HEK293 (cell line): ENCODE data around the gene MYH16.

Source experiments
- CTCF ChIA-PET: fragments of 350-600 bp; formaldehyde crosslinking; extraction: SDS; loops from one replicate; lab custom pipeline; 2021; ENCODE audit warnings: antibody characterized with exemption; lab: Yijun Ruan, JAX
- POLR2A ChIA-PET: fragments of 300-600 bp; formaldehyde crosslinking; extraction: SDS; loops from one replicate; lab custom pipeline; 2020; ENCODE audit warnings: antibody characterized with exemption, inconsistent platforms; lab: Yijun Ruan, JAX
- H3K27ac ChIP-seq: fragments of 200-500 bp; sonication (Bioruptor generic); 2 replicates; pipeline ENCODE4 v1.5.1; 2014; ENCODE audit warnings: low read depth, low read length, control low read depth, inconsistent platforms; ENCODE audit errors: extremely low read depth
- H3K36me3 ChIP-seq, 2 experiments: fragments of 200-500 bp in 1 of 2; sonication (Bioruptor generic) in 1 of 2; 1 replicate in 1 of 2; 2 replicates in 1 of 2; pipeline ENCODE4 v1.5.1; 2014 to 2017; ENCODE audit warnings: inconsistent platforms in 2 of 2, low read length in 2 of 2; ENCODE audit not compliant: control insufficient read depth in 2 of 2, insufficient read depth in 1 of 2
- H3K4me1 ChIP-seq: fragments of 200-500 bp; sonication (Bioruptor generic); 2 replicates; pipeline ENCODE4 v1.5.1; 2014; ENCODE audit warnings: mild to moderate bottlenecking, low read length, inconsistent platforms; ENCODE audit not compliant: control insufficient read depth, insufficient read depth
- H3K4me3 ChIP-seq: 2 replicates; pipeline ENCODE4 v1.5.1; 2011; ENCODE audit warnings: low read depth, mild to moderate bottlenecking, control low read depth, low read length, moderate library complexity
- H3K9me3 ChIP-seq: fragments of 200-500 bp; sonication (Bioruptor generic); 2 replicates; pipeline ENCODE4 v1.5.1; 2014; ENCODE audit warnings: low read depth, low read length, inconsistent platforms; ENCODE audit not compliant: control insufficient read depth, insufficient read depth
- KLF8 ChIP-seq: fragments of 450-650 bp; formaldehyde crosslinking; IDR thresholded peaks from 2 replicates; pipeline ENCODE4 v1.5.1; 2016; ENCODE audit warnings: missing biosample characterization, missing genetic modification characterization
- RBAK ChIP-seq: fragments of 450-650 bp; formaldehyde crosslinking; IDR thresholded peaks from 2 replicates; pipeline ENCODE4 v1.5.1; 2016; ENCODE audit warnings: missing biosample characterization, missing genetic modification characterization
- REPIN1 ChIP-seq: fragments of 450-650 bp; formaldehyde crosslinking; IDR thresholded peaks from 2 replicates; pipeline ENCODE4 v1.5.1; 2017; ENCODE audit warnings: missing biosample characterization, missing genetic modification characterization, low read depth
- ZBTB17 ChIP-seq: fragments of 450-650 bp; formaldehyde crosslinking; IDR thresholded peaks from 2 replicates; pipeline ENCODE4 v1.5.1; 2016; ENCODE audit warnings: missing biosample characterization, missing genetic modification characterization
- ZBTB8A ChIP-seq: fragments of 450-650 bp; formaldehyde crosslinking; IDR thresholded peaks from 2 replicates; pipeline ENCODE4 v1.5.1; 2016; ENCODE audit warnings: missing biosample characterization, missing genetic modification characterization
- ZNF324 ChIP-seq: fragments of 450-650 bp; formaldehyde crosslinking; IDR thresholded peaks from 2 replicates; pipeline ENCODE4 v1.5.1; 2016; ENCODE audit warnings: missing biosample characterization, missing genetic modification characterization
- ZNF366 ChIP-seq: fragments of 450-650 bp; formaldehyde crosslinking; conservative IDR thresholded peaks from 2 replicates; pipeline ENCODE4 v1.5.1; 2016; ENCODE audit warnings: missing biosample characterization, missing genetic modification characterization
- ZNF394 ChIP-seq: fragments of 450-650 bp; formaldehyde crosslinking; IDR thresholded peaks from 2 replicates; pipeline ENCODE4 v1.5.1; 2016; ENCODE audit warnings: missing biosample characterization, missing genetic modification characterization, mild to moderate bottlenecking, moderate library complexity, borderline replicate concordance
- ZNF571 ChIP-seq: fragments of 450-650 bp; formaldehyde crosslinking; IDR thresholded peaks from 2 replicates; pipeline ENCODE4 v1.5.0; 2017; ENCODE audit warnings: missing biosample characterization, missing genetic modification characterization
- ZNF585B ChIP-seq: fragments of 450-650 bp; formaldehyde crosslinking; IDR thresholded peaks from 2 replicates; pipeline ENCODE4 v1.5.1; 2016; ENCODE audit warnings: missing biosample characterization, missing genetic modification characterization
- ZNF660 ChIP-seq: fragments of 450-650 bp; IDR thresholded peaks from 2 replicates; pipeline ENCODE4 v1.5.1; 2018; ENCODE audit warnings: missing biosample characterization, mild to moderate bottlenecking, missing genetic modification characterization
- ZNF707 ChIP-seq: fragments of 450-650 bp; formaldehyde crosslinking; IDR thresholded peaks from 2 replicates; pipeline ENCODE4 v1.5.1; 2016; ENCODE audit warnings: missing biosample characterization, missing genetic modification characterization
- ZNF768 ChIP-seq: fragments of 450-650 bp; formaldehyde crosslinking; IDR thresholded peaks from 2 replicates; pipeline ENCODE4 v1.5.1; 2018; ENCODE audit warnings: missing biosample characterization, mild to moderate bottlenecking, missing genetic modification characterization
- ZNF776 ChIP-seq: fragments of 450-650 bp; formaldehyde crosslinking; IDR thresholded peaks from 2 replicates; pipeline ENCODE4 v1.5.0; 2017; ENCODE audit warnings: missing biosample characterization, missing genetic modification characterization, borderline replicate concordance
- ZNF785 ChIP-seq: fragments of 450-650 bp; formaldehyde crosslinking; IDR thresholded peaks from 2 replicates; pipeline ENCODE4 v1.5.1; 2016; ENCODE audit warnings: missing biosample characterization, missing genetic modification characterization
- ZNF791 ChIP-seq: fragments of 450-650 bp; formaldehyde crosslinking; IDR thresholded peaks from 2 replicates; pipeline ENCODE4 v1.5.1; 2016; ENCODE audit warnings: missing biosample characterization, missing genetic modification characterization
- TF ChIP-seq, protein P1 (sequence below): fragments of 450-650 bp; formaldehyde crosslinking; IDR thresholded peaks from 2 replicates; pipeline ENCODE4 v1.5.1; 2017; ENCODE audit warnings: missing biosample characterization, missing genetic modification characterization
- TF ChIP-seq, protein P2 (sequence below): fragments of 450-650 bp; formaldehyde crosslinking; IDR thresholded peaks from 2 replicates; pipeline ENCODE4 v1.5.1; 2016; ENCODE audit warnings: missing biosample characterization, missing genetic modification characterization
- TF ChIP-seq, protein P3 (sequence below): fragments of 450-650 bp; formaldehyde crosslinking; IDR thresholded peaks from 2 replicates; pipeline ENCODE4 v1.5.1; 2016; ENCODE audit warnings: missing biosample characterization, missing genetic modification characterization, borderline replicate concordance
- TF ChIP-seq, protein P4 (sequence below): fragments of 450-650 bp; formaldehyde crosslinking; IDR thresholded peaks from 2 replicates; pipeline ENCODE4 v1.5.1; 2016; ENCODE audit warnings: missing biosample characterization, missing genetic modification characterization

Gene MYH16

DNA sequence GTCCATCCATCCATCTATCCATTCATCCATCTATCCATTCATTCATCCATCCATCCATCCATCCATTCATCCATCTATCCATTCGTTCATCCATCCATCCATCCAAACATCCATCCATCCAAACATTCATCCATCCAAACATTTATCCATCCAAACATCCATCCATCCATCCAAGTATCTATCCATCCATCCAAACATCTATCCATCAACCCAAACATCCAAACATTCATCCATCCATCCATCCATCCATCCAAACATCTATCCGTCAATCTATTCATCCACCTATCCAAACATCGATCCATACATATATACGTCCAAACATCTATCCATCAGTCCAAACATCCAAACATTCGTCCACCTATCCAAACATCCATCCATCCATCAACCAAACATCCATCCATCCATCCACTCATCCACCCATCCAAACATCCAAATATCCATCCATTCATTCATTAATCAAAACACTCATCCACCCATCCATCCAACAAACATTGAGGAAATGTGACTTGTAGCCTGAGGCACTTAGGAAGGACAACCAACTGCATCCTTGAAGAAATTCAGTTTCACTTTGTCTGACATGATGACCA lies 28.8 kb upstream of the MYH16 start:
- Histone ChIP-seq H3K27ac (no peak overlapping the region), H3K36me3 (no peaks in the 10 kb centered on the region), H3K9me3 (no peaks in the 10 kb centered on the region), H3K4me3 (no peak overlapping the region), H3K4me1 (no peaks in the 10 kb centered on the region)
- TF ChIP-seq ZNF776 (0 out of 2 replicates have a peak, but pooled peaks have one; percentile 30), ZNF571 (tag by site-specific recombination) (no peak), ZBTB8A (tag by site-specific recombination) (no peak), ZNF366 (peak; percentile 99), ZBTB17 (tag by site-specific recombination) (peak; percentile 98)
- CTCF ChIA-PET = no interaction called here
- POLR2A ChIA-PET = no interaction called here

DNA sequence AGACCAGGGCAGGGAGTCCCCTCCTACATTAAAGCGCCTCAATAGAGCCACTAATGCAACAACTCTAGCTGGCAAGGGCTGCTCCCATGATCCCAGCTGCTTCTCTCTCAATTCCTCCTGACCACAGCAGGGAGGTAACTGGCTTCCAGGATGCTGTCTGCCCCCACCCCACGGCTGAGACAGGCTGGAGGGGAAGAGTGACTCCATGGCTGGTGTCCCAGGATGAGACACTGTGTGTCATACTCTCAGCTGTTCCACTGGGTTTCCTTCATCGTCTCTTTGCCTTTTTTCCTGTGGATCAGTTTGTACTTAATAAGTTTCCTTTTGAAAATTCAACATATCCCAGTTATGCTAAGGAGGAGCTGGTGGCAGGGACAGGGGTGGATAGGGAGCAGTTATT lies 27.7 kb upstream of the MYH16 start:
- Histone ChIP-seq H3K27ac (no peak overlapping the region), H3K9me3 (no peaks in the 10 kb centered on the region), H3K36me3 (no peaks in the 10 kb centered on the region), H3K4me3 (no peak overlapping the region), H3K4me1 (no peaks in the 10 kb centered on the region)
- TF ChIP-seq RBAK (tag by site-specific recombination) (no peak), ZNF394 (tag by site-specific recombination) (peak; percentile 33; the same call in 1 of the 2 replicates)
- ChIA-PET POLR2A (interaction anchor here (0.6 kb wide), 1 partner anchor 174 kb away, joined by 4 read pairs; no protein-coding TSS in a partner anchor), CTCF (interaction anchor here (1.0 kb wide), 1 partner anchor 15 kb away, joined by 5 read pairs; no protein-coding TSS in a partner anchor)

DNA sequence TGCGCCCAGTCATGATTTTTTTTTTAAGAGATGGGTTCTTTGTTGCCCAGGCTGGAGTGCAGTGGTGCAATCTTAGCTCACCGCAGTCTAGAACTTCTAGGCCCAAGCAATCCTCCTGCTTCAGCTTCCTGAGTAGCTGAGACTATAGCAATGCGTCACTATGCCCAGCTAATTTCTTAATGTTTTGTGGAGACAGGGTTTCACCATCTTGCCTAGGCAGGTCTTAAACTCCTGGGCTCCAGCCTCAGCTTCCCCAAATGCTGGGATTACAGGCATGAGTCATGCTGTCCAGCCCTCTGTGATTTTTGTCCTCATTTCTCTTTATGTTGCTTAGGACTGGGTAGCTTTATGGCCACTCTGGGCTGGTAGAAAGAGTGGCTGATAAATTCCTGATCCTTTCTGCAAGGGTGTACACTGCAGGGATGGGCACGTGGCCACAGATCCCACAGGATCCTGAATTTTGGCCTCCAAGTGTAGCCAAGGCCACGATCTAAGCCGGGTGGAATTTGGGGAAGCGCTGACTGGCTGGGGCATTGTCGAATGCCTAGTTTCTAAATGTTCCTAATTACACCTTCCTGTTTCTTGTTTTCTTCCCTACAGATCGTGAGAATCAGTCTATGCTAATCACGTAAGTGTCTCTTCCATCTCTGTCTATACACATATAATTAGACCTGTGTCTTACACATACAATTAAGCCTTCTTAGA lies 24.1 kb upstream of the MYH16 start:
- Histone ChIP-seq H3K36me3 (no peaks in the 10 kb centered on the region), H3K27ac (no peak overlapping the region), H3K9me3 (no peaks in the 10 kb centered on the region), H3K4me1 (no peaks in the 10 kb centered on the region), H3K4me3 (no peak overlapping the region)
- CTCF ChIA-PET = no interaction called here
- POLR2A ChIA-PET = interaction anchor here (0.7 kb wide), 1 partner anchor 86 kb away, joined by 11 read pairs; no protein-coding TSS in a partner anchor
- no peak for TF ChIP-seq KLF8 (tag by site-specific recombination)
- no peak for TF ChIP-seq ZNF785 (tag by site-specific recombination)
- no peak for TF ChIP-seq ZNF768 (tag by site-specific recombination)
- TF ChIP-seq ZNF791 (tag by site-specific recombination) = no peak
- TF ChIP-seq, protein P1, sequence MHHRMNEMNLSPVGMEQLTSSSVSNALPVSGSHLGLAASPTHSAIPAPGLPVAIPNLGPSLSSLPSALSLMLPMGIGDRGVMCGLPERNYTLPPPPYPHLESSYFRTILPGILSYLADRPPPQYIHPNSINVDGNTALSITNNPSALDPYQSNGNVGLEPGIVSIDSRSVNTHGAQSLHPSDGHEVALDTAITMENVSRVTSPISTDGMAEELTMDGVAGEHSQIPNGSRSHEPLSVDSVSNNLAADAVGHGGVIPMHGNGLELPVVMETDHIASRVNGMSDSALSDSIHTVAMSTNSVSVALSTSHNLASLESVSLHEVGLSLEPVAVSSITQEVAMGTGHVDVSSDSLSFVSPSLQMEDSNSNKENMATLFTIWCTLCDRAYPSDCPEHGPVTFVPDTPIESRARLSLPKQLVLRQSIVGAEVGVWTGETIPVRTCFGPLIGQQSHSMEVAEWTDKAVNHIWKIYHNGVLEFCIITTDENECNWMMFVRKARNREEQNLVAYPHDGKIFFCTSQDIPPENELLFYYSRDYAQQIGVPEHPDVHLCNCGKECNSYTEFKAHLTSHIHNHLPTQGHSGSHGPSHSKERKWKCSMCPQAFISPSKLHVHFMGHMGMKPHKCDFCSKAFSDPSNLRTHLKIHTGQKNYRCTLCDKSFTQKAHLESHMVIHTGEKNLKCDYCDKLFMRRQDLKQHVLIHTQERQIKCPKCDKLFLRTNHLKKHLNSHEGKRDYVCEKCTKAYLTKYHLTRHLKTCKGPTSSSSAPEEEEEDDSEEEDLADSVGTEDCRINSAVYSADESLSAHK (tag by site-specific recombination) = no peak
- TF ChIP-seq, protein P2, sequence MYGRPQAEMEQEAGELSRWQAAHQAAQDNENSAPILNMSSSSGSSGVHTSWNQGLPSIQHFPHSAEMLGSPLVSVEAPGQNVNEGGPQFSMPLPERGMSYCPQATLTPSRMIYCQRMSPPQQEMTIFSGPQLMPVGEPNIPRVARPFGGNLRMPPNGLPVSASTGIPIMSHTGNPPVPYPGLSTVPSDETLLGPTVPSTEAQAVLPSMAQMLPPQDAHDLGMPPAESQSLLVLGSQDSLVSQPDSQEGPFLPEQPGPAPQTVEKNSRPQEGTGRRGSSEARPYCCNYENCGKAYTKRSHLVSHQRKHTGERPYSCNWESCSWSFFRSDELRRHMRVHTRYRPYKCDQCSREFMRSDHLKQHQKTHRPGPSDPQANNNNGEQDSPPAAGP = no peak
- no peak for TF ChIP-seq ZNF707 (tag by site-specific recombination)
- TF ChIP-seq ZNF585B (tag by site-specific recombination) = no peak
- TF ChIP-seq REPIN1 (tag by site-specific recombination) = no peak
- no peak for TF ChIP-seq ZNF660
- no peak for TF ChIP-seq ZNF324 (tag by site-specific recombination)
- TF ChIP-seq, protein P3, sequence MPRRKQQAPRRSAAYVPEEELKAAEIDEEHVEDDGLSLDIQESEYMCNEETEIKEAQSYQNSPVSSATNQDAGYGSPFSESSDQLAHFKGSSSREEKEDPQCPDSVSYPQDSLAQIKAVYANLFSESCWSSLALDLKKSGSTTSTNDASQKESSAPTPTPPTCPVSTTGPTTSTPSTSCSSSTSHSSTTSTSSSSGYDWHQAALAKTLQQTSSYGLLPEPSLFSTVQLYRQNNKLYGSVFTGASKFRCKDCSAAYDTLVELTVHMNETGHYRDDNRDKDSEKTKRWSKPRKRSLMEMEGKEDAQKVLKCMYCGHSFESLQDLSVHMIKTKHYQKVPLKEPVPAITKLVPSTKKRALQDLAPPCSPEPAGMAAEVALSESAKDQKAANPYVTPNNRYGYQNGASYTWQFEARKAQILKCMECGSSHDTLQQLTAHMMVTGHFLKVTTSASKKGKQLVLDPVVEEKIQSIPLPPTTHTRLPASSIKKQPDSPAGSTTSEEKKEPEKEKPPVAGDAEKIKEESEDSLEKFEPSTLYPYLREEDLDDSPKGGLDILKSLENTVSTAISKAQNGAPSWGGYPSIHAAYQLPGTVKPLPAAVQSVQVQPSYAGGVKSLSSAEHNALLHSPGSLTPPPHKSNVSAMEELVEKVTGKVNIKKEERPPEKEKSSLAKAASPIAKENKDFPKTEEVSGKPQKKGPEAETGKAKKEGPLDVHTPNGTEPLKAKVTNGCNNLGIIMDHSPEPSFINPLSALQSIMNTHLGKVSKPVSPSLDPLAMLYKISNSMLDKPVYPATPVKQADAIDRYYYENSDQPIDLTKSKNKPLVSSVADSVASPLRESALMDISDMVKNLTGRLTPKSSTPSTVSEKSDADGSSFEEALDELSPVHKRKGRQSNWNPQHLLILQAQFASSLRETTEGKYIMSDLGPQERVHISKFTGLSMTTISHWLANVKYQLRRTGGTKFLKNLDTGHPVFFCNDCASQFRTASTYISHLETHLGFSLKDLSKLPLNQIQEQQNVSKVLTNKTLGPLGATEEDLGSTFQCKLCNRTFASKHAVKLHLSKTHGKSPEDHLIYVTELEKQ (tag by site-specific recombination) = no peak
- TF ChIP-seq, protein P4, sequence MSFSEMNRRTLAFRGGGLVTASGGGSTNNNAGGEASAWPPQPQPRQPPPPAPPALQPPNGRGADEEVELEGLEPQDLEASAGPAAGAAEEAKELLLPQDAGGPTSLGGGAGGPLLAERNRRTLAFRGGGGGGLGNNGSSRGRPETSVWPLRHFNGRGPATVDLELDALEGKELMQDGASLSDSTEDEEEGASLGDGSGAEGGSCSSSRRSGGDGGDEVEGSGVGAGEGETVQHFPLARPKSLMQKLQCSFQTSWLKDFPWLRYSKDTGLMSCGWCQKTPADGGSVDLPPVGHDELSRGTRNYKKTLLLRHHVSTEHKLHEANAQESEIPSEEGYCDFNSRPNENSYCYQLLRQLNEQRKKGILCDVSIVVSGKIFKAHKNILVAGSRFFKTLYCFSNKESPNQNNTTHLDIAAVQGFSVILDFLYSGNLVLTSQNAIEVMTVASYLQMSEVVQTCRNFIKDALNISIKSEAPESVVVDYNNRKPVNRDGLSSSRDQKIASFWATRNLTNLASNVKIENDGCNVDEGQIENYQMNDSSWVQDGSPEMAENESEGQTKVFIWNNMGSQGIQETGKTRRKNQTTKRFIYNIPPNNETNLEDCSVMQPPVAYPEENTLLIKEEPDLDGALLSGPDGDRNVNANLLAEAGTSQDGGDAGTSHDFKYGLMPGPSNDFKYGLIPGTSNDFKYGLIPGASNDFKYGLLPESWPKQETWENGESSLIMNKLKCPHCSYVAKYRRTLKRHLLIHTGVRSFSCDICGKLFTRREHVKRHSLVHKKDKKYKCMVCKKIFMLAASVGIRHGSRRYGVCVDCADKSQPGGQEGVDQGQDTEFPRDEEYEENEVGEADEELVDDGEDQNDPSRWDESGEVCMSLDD (tag by site-specific recombination) = no peak
